ENCODE results near the gene AR. TPM values are rescaled to one million over a fixed set of nuclear protein-coding genes. Genes with fewer than 3 reads are reported as not detected.

The AR gene
- total RNA-seq, 2 donors from 2014 or later, result 0.67 to 0.98 TPM

GRCh38 chrX:67607466-67607865 is 63.6 kb downstream of the AR start:
- no peak overlapping the region for H3K4me3 ChIP-seq
- intact Hi-C loops (cut with DNase I), result no loop called here
- no peaks in the 10 kb centered on the region for H3K9me3 ChIP-seq
- H3K27me3 ChIP-seq, result no peaks in the 10 kb centered on the region
- no peak for TF ChIP-seq CTCF (IDR thresholded peaks at IDR 0.05)
- DNase-seq, result no peak
- no peak overlapping the region for H3K9ac ChIP-seq (ENCODE audit: low read depth in 2 of 2, low read length in 2 of 2)
- H3K27ac ChIP-seq, result no peak overlapping the region
- H3K4me1 ChIP-seq, result no peaks in the 10 kb centered on the region
- no peaks in the 10 kb centered on the region for H3K36me3 ChIP-seq

GRCh38 chrX:67610282-67610681 is 66.5 kb downstream of the AR start:
- intact Hi-C loops (cut with DNase I), result no loop called here
- H3K9me3 ChIP-seq, result no peaks in the 10 kb centered on the region
- no peak for TF ChIP-seq CTCF (IDR thresholded peaks at IDR 0.05)

GRCh38 chrX:67612231-67612630 is 68.4 kb downstream of the AR start:
- H3K36me3 ChIP-seq, result no peaks in the 10 kb centered on the region
- intact Hi-C loops (cut with DNase I), result no loop called here
- H3K9ac ChIP-seq (ENCODE audit: low read depth in 2 of 2, low read length in 2 of 2), result no peak overlapping the region

More at GRCh38 chrX:67610282-67610681, 66.5 kb downstream of the AR start:
- H3K36me3 ChIP-seq, result no peaks in the 10 kb centered on the region
- H3K9ac ChIP-seq (ENCODE audit: low read depth in 2 of 2, low read length in 2 of 2), result no peak overlapping the region
- no peaks in the 10 kb centered on the region for H3K4me1 ChIP-seq
- H3K27me3 ChIP-seq, result no peaks in the 10 kb centered on the region
- no peak overlapping the region for H3K4me3 ChIP-seq
- no peak overlapping the region for H3K27ac ChIP-seq
- DNase-seq, result no peak

DNA sequence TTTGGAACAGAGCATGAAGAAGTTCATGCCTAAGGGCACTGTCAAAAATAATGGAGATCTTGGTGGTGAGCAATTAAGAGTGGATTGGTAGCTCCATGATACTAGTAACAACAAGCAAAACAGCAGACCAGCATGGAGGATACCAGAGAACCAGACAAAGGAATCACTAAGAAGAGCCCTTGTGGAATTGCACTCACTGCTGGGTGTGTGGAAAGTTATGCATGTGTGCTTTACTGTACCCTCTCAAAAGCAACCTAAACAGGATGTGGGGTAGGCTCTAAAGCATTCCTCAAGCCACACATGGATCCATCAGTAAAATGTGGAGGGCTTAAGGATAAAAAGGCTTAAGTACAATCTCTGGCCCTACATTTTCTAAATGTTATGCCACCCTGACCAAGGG is 69.5 kb downstream of the AR start:
- H3K9me3 ChIP-seq, result no peaks in the 10 kb centered on the region
- no peaks in the 10 kb centered on the region for H3K36me3 ChIP-seq
- no peak for DNase-seq
- H3K4me3 ChIP-seq, result no peak overlapping the region
- no peaks in the 10 kb centered on the region for H3K27me3 ChIP-seq
- no peaks in the 10 kb centered on the region for H3K4me1 ChIP-seq
- no peak overlapping the region for H3K27ac ChIP-seq
- no peak for TF ChIP-seq CTCF (IDR thresholded peaks at IDR 0.05)
- intact Hi-C loops (cut with DNase I), result no loop called here
- H3K9ac ChIP-seq (ENCODE audit: low read depth in 2 of 2, low read length in 2 of 2), result no peak overlapping the region

More at GRCh38 chrX:67612231-67612630, 68.4 kb downstream of the AR start:
- Histone ChIP-seq H3K4me1 (no peaks in the 10 kb centered on the region), H3K4me3 (no peak overlapping the region), H3K27ac (no peak overlapping the region), H3K27me3 (no peaks in the 10 kb centered on the region), H3K9me3 (no peaks in the 10 kb centered on the region)
- TF ChIP-seq CTCF (IDR thresholded peaks at IDR 0.05), result no peak
- no peak for DNase-seq

DNA sequence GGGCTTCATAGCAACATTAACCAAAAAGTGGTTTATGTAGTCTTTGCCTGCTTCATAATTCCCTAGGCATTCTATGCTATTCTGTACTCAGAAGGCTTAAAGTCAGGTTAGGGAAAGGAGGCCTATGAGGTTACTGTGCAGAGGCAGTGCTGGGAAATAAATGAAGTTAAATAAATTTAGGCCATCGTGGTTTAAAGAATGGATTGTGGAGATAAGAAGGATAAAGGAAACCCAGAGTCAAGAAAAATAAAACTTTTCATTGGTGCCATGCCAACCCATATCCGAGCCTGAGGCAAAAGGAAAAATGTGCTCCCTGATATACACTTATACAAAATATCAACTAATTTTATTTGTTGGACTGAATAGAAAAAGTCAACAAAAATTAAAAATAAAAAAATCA is 70.2 kb downstream of the AR start:
- H3K9ac ChIP-seq (ENCODE audit: low read depth in 2 of 2, low read length in 2 of 2), result no peak overlapping the region
- DNase-seq, result no peak
- no peak for TF ChIP-seq CTCF (IDR thresholded peaks at IDR 0.05)
- no peaks in the 10 kb centered on the region for H3K27me3 ChIP-seq
- H3K27ac ChIP-seq, result no peak overlapping the region
- no peaks in the 10 kb centered on the region for H3K9me3 ChIP-seq
- no peaks in the 10 kb centered on the region for H3K4me1 ChIP-seq
- intact Hi-C loops (cut with DNase I), result no loop called here
- no peaks in the 10 kb centered on the region for H3K36me3 ChIP-seq
- no peak overlapping the region for H3K4me3 ChIP-seq

DNA sequence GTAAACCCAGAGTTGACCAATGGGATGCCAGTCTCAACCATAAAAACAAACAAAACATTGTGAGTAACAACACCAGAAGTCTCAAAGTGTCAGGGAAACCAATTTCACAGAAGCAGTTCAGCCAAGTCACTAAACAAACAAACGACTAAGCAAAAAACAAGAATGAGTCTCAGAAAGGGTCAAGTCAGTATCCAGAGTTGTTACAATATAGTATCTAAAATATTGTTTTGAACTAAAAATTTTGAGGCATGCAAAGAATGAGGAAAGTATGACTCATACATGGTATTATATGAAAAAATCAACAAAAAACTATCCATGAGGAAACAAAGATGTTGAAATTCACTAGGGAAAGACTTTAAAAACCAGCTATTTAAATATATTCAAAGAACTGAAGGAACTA is 70.6 kb downstream of the AR start:
- Histone ChIP-seq H3K9me3 (no peaks in the 10 kb centered on the region), H3K36me3 (no peaks in the 10 kb centered on the region), H3K27ac (no peak overlapping the region), H3K9ac (ENCODE audit: low read depth in 2 of 2, low read length in 2 of 2) (no peak overlapping the region), H3K4me3 (no peak overlapping the region), H3K27me3 (no peaks in the 10 kb centered on the region), H3K4me1 (no peaks in the 10 kb centered on the region)
- no peak for DNase-seq
- intact Hi-C loops (cut with DNase I), result no loop called here
- no peak for TF ChIP-seq CTCF (IDR thresholded peaks at IDR 0.05)

Measured in colonic mucosa (tissue), 4 donors.